GM18505 (cell line): Measurements from ENCODE around the gene ZBTB46.

Experiments used
- ATAC-seq: cut with Tn5 transposase; IDR thresholded peaks from one replicate; pipeline ENCODE4 v1.9.1; 2021; ENCODE audit not compliant: unreplicated experiment
- POLR2A ChIP-seq: IDR thresholded peaks from 4 replicates; pipeline ENCODE4 v1.6.1; 2011; ENCODE audit warnings: borderline replicate concordance; ENCODE audit not compliant: insufficient read depth, insufficient read length; ENCODE audit errors: extremely low read depth

Gene ZBTB46

DNA sequence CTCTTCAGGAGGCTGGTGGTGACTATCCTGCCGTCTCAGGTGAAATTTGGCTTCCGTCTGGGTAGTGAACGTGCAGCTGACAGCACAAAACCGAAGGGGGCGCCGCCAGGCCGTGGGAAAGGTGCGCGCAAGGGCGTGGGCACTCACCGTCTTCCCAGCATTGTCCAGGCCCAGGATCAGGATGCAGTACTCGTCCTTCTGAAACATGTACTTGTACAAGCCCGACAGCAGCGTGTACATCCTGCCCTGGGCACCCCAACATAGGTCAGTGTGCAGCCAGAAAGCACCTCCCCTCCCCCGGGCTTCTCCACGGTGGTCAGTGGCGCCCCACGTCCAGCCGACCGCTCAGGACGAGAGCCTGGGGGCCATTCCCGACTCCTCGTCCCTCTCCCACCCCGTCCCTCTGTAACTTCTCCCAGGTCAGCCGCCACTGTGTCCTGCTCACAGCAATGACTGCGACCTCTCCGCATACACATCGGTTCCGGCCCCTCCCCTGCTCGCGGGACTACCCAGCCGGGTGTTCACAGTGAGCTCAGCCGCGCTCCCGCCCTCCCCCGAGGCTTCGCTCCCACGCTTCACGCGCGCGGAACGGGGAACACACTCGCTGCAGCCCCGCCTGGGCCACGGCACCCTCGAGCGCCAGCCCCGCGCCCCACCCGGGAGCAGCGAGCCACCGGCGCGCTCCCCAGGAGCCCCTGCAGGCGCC is 124.1 kb downstream of the ZBTB46 start:
- peak; percentile 10 for ATAC-seq
- TF ChIP-seq POLR2A, result no peak

GRCh38 chr20:63706027-63706695 is 124.9 kb downstream of the ZBTB46 start:
- ATAC-seq, result no peak
- TF ChIP-seq POLR2A, result no peak

DNA sequence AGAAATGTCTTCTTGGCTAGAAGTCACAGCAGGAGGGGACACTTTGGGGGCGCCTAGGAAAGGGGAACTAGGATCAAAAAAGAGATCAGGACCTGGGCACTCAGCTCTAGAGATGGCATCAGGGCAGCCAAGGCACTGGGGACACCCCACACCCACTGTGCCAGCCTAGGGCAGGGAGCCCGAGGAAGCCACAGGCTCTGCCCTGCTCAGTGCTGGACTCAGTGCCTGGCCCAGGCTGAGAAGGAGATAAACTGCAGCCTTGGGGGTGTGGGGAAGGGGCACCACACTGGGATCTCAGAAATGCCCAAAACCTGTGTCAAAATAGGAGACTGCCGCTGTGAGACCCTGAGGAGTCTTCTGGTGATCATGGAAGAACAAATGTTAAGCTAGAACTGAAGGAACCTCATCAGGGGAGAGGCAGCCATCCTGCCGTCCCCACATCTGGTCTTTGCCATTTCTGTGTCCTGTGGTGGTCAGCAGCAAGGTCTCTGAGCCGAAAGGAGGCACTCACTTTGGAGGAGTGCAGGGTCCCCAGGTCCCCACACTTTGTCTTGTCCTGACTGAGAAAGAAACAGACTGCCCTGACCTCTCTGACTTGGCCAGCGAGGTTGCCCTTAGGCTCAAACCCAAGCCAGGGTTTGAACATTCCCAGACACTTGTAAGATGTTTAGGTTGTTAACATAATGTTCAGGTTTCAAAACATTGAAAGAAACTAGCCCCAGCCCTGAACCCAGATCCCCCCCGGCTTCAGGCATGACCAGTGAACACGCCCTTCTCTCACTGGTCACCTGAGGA is 125.6 kb downstream of the ZBTB46 start:
- TF ChIP-seq POLR2A, result no peak

GRCh38 chr20:63704749-63705117 is 126.3 kb downstream of the ZBTB46 start:
- no peak for ATAC-seq
- no peak for TF ChIP-seq POLR2A

More for the DNA sequence above, 125.6 kb downstream of the ZBTB46 start:
- no peak for ATAC-seq

- TF ChIP-seq POLR2A, result no peak
- no peak for ATAC-seq
These were observed 126.9 kb downstream of the ZBTB46 start for GRCh38 chr20:63703976-63704748.

DNA sequence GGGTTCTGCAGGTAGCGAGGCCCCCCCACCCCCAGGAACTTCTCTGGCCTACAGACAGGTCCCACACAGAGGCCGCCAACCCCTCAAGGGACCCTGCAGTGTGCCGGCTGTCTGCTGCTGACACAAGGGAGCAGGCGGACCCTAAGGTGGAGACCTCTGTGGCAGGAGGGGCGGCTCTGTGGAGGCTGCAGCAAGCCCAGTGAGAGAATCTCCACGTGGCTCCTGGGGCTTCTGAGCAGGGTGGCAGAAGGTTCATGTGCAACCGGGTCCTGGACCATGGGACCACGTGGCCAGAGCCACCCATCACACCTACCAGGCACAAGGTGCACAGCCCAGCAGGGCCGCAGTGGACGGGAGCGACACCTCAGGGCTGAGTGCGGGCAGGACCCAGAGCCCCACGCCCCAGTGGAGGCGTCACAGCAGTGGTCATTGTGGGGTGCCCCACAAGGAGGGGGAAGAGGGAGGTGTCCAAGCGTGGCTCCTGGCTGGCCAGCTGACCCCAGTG is 127.5 kb downstream of the ZBTB46 start:
- no peak for TF ChIP-seq POLR2A

DNA sequence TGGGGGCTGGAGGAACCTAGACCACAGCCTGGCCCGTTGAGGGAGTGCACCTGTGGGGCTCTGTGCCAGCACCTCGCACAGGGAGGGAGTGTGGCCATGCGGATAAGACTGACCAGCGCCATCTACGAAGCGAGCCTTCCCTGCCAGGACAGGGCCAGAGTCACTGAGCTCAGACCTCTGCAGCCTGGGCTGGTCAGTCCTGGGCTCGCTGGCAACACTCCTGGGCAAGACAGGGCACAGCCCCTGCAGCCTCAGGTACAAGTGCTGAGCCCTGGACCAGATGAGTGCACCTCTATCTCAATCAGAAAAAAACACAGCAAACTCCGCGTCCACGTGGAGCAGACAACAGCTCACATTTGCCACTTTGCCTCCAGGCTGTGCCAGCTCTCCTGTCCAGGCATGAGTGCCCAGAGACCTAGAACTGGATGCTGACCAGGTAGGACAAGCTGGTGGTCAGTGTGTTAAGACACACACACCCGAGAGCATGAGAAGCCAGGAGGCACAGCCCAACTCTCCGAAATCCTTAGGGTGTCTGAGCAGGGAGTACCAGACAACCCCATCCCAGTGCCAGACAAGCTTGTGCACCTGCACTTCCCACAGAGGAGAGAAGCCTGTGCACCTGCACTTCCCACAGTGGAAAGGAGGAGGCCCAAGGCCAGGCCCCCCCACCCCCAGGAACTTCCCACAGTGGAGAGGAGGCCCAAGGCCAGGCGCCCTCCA is 128.2 kb downstream of the ZBTB46 start:
- ATAC-seq, result no peak

More for the DNA sequence above, 127.5 kb downstream of the ZBTB46 start:
- no peak for ATAC-seq

DNA sequence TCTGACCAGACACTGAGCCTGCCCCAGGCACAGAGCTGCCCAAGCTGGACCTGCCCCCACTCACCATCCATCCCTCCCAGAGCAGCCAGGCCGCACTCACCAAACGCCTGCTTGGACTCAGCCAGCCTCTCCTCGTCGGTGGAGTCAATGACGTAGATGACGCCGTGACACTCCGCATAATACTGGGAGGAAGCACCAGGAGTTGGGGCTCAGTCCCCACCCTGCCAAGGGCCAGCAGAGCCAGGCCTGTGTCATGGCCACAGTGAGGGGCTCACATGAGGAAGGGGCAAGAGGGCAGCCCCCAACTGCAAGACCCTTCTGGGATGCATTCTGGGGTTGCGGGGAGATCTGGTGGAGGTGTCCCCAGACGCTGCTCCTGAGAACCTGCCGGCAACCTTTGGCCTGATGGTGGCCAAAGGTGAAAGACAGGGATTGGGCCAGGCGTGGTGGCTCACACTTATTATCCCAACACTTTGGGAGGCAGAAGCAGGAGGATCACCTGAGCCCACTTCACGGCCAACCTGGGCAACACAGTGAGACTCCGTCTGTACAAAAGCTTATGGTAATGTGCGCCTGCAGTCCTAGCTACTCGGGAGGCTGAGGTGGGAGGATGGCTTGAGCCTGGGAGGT is 128.9 kb downstream of the ZBTB46 start:
- no peak for ATAC-seq
- TF ChIP-seq POLR2A, result peak; percentile 12

More for the DNA sequence above, 128.2 kb downstream of the ZBTB46 start:
- TF ChIP-seq POLR2A, result peak; percentile 32

DNA sequence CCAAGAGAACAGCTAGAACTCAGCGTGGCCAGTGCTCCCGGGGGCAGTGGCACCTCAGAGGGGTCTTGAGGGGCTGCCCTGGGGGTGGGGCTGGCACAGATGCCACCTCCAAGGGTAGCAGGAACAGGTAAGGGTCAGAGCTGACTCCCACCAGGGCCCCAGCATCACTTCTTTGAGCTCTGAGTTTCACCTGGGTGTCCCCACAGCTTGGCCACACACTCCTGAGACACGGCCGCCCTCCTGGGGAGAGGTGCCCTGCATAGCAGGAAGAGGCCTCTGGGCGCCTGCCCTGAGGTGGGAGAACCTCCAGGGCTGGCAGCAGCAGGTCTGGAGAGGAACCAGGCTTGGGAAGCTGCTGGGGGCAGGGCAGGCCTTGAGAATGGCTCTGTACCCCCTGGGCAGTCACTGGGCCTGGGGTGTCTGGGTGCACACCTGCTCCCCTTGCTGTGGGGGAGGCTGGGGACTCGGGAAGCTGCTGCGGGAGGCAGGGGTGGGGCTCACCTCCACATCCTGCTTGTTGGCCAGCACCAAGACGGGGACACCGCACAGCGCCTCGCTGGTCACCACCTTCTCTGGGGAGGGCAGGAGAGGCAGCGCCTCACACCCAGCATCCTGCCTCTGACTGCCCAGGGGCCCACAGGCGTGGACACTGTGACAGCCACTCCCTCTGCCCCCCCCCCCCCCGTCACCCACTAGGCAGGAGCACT is 129.6 kb downstream of the ZBTB46 start:
- no peak for ATAC-seq
- TF ChIP-seq POLR2A, result no peak

- no peak for ATAC-seq
- no peak for TF ChIP-seq POLR2A
These were observed 130.1 kb downstream of the ZBTB46 start for GRCh38 chr20:63701051-63701328.

GRCh38 chr20:63700199-63701050 is 130.6 kb downstream of the ZBTB46 start:
- no peak for TF ChIP-seq POLR2A
- ATAC-seq, result no peak
